CD4-positive, alpha-beta T cell treated with Interleukin-4 for 4 hours (primary cell): Measurements from ENCODE around the gene BOC.

Source experiments
- DNase-seq: peaks from one replicate; pipeline ENCODE4 v3.0.0-alpha.2; 2020

The BOC gene

DNA sequence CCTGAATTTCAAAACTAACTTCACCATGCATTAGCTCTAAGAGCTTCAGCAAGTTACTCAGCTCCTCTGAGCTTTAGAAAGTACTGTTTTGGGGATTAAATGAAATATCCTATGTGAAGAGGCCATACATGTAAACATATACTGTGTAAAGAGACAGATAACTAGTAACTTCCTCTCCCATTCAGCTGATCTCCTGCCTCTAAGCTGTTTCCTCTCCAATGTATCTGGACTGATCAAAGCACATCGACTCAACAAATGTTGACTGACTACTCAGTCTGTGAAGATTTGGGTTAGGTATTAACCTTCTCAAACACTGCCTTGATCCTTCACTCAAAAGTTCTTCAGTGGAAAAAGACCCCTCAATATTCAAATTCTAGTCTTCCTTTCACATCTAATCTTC, 82.0 kb downstream of the BOC start:
- DNase-seq, result no peak

DNA sequence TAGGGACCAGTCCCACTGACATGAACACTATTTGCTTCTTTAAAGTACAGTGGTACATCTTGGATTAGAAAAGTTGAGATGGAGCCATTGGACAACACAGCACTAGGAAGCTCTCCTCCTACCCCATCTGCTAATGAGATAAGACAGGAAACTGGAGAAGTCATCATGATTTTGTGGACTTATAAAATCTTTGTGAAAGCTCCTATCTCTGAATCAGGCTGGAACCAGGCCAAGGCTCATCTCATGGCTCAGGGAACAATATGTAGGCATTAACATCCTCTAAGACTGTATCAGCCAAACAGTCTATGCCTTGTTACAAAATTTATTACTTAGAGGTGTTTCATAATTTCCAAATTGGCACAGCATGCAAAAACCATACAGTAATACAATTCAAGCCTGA, 84.1 kb downstream of the BOC start:
- no peak for DNase-seq

DNA sequence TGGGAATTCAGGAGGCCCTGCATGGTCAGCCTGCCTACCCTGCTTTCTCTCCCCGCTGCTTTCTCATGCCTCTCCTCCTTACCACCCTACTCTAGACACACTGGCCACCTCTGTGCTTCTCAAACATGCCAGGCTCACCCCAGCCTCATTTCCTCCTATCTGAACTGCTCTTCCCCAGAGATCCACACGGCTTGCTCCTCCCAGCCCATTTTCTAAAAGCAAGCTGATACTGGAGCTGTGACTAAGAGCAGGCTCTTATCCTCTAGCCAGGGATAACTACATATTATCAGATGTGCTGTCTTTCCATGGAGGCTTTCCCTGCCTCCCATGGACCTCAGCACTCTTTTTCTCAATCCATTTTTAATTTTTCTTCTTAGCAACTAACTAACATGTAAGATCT, 85.9 kb downstream of the BOC start:
- DNase-seq, result no peak

DNA sequence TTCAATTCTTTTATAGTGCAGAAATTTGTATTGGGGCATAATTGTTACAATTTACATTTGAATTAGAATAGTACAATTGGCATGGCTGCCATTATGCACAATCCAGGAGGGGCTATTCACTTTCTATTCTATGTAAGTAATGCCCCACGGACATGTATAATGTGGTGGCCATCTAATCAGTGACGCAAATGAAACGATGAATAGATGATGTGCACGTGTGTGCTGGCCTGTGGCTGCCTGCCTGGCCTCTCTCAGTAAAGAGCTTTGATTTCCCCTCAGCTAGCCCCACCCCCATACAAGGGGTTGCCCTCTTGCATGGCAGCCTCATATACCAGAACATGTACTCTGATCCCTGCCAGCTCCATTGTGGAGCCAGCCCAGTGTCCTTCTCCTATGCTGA, 86.5 kb downstream of the BOC start:
- DNase-seq, result no peak

DNA sequence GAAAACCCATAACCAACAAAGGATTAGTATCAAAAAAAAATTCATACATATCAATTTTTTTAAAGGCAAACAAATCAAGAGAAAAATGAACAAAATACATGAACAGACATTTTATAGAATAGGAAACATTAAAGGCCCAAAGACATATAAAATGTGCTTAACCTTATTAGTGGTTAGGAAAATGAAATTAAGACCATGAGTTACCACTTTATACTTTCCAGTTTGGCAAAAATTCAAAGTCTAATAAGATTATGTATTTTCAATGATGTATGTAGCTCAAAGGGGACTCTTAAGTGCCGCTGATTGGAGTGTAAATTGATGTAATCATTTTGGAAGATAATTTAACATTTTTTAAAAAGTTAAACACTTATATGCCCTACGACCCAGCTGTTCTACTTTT, 89.2 kb downstream of the BOC start:
- no peak for DNase-seq

DNA sequence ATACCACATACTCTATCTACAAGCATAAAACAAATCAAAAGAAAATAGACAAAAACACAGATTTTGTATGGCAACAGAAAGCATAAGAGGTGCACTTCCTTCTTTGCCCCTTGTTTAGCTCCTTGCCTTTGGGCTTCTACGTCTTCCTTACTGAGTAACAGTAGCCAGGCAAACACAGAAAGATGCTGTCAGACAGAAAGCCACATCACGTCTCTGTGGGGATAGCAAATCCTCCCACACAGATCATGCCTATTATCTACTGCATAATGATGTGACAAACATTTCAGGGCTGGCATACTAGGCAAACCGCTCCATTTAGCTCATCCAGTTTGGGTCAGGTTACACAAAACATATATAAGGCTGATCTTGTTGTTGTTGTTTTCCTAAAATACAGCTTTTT, 92.7 kb downstream of the BOC start:
- DNase-seq, result no peak

DNA sequence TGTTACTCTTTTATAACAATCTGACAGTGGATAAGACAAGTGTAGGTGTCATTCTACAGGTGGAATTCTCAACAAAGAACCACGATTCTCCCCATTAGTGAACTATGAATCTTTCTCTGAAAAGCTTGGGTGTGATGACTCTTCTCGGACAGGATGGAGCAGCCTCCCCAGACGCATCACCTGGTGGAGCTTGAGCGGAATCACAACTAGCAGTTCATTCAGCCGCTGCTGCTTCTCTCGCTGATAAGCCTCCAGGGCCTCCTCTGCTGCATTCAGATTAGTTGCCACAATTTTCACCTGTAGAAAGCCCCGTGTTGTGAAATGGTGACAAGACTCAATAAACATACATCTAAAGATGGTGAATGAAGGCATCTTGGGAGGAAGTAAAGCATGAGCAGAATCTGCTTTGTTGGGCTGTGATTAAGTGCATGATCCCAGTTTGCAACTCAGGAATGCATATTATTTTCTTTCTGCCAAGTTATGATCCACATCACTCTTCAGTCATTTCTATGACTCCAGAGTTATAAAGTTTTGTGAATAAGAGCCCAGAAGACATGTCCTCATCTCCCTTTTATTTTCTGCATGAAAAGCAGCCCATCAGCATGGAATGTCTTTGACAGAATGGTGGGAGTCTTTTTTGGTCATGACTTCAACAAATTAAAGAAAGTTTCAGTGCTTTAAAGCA, 93.6 kb downstream of the BOC start:
- no peak for DNase-seq

DNA sequence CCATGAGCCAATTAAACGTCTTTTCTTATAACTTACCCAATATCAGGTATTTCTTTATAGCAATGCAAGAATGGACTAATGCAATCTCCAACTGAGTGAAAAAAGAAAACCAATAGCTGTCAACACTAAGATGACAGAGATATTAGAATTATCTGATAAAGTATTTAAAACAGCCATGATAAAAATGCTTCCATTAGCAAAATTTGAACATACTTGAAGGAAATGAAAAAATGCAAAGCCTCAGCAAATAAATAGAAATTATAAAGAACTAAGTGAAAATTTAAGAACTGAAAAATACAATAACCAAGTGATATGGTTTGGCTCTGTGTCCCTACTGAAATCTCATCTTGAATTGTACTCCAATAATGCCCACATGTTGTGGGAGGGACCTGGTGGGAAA, 99.6 kb downstream of the BOC start:
- no peak for DNase-seq

DNA sequence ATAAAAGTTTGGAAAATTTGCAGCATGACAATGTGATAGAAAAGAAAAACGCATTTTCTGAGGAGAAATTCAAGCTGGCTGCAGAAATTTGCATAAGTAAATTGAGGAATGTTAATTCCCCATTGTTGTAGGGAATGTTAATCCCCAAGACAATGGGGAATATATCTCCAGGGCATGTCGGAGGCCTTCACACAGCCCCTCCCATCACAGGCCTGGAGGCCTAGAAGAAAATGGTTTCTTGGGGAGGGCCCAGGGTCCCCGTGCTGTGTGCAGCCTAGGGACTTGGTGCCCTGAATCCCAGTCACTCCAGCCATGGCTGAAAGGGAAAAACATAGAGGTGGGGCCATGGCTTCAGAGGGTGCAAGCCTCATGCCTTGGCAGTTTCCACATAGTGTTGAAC, 101.1 kb downstream of the BOC start:
- no peak for DNase-seq

DNA sequence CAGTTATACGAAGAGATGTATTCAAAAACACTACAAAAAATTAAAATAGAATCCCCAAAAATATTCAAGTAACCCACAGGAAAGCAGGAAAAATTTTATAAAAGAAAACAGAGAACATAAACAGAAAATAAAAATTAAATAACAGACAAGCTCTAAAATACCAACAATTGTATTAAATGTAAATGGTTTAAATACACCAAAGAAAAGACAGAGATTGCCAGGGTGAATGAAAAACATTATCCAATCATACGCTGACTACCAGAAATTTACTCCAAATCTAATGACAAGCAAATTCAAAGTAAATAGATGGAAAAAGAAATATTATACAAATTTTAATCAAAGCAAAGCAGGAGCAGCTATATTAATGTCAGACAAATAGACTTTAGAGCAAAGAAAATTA, 103.6 kb downstream of the BOC start:
- DNase-seq, result no peak

DNA sequence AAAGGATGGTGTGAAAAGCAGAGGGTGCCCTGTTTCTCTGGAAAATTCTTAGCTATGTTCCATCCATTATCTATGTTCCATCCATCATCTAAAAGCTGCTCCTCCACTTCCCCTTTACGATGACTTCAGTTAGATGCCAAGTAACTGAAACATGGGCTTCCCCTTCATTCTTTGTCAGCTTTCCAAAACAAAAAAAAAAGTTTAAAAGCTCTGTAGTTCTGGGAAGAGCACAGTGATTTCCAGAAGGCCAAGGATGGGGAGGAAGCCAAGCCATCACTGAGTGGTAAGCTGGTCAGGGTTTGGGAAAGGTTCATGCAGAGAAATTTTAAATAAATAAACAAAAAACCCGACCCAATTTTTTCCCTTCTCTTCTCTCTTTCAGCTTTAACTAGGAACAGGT, 118.4 kb downstream of the BOC start:
- no peak for DNase-seq

DNA sequence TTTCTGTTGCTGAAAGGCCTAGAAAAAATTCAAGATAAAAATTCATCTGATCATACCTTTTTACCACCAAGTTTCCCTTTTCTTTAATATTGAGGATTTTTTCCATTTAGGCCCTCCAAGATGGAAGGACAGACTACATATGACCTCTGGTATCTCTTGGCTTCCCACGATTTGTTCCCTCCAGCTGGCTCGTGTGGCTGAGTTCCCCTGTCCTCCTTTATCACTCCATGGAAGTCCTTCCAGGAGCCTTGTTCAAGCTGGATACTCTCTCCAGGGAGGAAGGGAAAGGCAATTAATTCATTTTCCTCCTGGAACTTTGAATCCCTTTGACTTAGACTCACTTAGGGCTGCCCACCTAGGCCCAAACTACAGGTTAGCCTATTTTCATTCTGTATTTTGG, 119.4 kb downstream of the BOC start:
- DNase-seq, result no peak

DNA sequence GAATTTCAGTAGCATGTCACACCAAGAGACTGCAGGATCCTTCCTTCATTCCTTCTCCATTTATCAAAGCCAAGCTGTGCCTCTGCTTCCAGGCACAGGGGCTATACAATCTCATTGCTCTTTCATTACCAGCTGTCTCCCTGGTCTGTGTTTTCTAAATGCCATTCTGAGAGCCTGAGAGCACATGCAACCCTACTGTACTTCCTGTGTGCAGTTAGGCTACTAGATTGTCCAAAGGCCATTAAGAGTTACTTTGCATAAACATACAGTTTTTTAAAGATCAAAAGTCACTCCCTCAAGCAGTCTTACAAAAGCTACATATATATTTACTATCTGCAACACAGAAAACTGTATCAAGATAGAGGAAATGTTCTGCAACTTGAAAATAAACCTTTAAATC, 119.8 kb downstream of the BOC start:
- no peak for DNase-seq
